KG1 (cell line): ENCODE measurements around the gene RNASE12.
"Not testable (repeated sequence)": the region's sequence is repeated elsewhere in the genome, so short reads cannot be mapped to it uniquely, and the experiment has no call there.

Source experiments
- DNase-seq: peaks from one replicate; lab custom pipeline; 2025; lab: John Stamatoyannopoulos, UW

Gene RNASE12

DNA sequence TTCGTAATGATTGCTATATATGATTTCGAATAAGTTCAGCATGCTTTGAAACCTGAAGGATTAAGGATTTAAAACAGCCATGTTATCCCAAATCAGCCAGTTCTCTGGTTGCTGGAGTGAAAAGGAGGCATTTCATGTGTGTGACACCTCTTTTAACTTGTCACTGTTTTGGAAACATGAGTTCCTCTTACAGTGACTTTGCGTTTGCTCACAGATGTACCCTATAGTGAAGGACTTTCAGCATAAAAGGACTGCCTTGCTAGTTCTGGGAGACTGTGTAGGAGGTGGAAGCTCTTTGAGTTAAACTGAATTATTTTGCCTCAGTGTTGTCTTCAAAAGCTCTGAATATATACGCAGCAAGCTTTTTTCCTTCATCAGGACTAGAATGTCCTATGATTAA, 10.9 kb downstream of the RNASE12 start:
- DNase-seq = no peak

DNA sequence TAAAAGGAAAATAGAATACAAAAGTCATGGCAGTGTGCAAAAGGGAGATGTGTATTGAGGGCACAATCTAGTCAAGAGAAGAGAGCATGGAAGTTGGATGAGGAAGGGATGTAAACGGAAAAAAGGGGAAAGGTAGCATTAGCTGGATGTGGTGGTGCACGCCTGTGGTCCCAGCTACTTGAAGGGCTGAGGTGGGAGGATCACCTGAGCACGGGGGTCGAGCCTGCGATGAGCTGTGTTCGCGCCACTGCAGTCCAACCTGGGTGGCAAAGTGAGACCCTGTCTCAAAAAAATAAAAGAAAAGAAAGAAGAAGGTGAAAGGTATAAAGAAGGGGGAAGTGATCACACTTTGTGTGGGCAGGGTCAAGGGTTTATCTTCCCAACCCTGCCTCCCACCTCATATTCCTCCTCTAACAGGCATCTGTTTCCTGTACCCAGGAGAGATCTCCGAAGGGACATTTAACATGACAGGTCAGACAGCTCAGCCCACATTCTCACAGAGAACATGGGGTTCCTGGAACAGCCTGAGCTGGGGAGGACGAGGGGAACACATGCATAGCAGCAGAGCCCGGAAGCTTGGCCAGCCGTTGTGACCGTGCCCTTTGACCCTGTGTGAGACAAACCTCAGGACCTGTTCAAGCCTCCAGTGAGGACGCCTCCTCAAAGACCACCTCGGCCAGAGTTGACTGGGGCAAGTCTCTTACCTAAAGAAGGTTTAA, 12.2 kb downstream of the RNASE12 start:
- no peak for DNase-seq

DNA sequence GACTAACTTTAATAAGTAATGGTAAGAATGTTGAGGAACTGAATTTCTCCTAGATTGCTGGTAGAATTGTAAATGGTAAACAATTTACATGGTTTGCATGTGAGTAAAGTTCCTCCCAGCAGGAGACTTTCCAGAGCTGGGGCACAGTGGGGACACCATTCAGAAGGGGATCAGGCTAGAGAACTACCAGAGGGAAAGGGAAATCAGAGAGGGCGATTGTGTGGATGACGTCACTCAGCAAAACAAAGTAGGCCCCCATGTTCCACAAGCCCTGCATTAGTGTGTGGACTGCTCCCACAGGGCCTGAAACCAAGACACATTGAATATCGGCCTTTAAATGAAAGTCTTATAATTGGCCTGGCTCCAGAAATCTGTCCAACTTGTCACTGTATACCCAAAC, 12.9 kb downstream of the RNASE12 start:
- no peak for DNase-seq

DNA sequence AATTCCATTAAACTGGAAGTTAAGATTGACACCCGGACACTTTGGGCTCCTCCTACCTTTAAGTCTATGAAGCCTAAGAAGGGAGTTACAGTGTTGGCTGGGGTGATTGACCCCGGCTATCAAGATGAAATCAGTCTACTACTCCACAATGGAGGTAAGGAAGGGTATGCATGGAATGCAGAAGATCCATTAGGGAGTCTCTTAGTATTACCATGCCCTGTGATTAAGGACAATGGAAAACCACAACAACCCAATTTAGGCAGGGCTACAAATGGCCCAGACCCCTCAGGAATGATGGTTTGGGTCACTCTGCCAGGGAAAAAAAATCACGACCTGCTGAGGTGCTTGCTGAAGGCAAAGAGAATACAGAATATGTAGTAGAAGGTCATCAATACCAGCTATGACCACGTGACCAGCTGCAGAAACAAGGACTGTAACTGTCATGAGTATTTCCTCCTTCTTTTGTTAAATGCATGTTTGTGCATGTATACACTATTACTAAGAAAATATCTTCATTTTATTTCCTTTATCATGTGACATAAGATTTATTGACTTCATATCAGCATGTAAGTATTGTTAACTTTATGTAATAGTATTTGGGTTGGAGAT, 18.7 kb downstream of the RNASE12 start:
- not testable (repeated sequence) for DNase-seq

DNA sequence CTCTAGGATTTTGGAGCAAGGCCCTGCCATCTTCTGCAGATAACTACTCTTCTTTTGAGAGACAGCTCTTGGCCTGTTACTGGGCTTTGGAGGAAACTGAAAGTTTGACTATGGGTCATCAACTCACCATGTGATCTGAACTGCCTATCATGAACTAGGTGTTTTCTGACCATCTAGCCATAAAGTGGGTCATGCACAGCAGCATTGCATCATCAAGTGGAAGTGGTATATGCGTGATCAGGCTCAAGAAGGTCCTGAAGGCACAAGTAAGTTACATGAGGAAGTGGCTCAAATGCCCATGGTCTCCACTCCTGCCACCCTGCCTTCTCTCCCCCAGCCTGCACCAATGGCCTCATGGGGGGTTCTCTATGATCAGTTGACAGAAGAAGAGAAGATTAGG, 20.5 kb downstream of the RNASE12 start:
- DNase-seq = not testable (repeated sequence)

DNA sequence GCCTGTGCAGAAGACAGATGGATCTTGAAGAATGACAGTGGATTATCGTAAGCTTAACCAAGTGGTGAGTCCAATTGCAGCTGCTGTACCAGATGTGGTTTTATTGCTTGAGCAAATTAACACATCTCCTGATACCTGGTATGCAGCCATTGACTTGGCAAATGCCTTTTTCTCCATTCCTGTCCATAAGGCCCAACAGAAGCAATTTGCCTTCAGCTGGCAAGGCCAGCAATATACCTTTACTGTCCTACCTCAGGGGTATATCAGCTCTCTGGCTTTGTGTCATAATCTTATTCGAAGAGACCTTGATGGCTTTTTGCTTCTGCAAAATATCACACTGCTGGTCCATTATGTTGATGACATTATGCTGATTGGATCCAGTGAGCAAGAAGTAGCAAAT, 21.3 kb downstream of the RNASE12 start:
- not testable (repeated sequence) for DNase-seq

DNA sequence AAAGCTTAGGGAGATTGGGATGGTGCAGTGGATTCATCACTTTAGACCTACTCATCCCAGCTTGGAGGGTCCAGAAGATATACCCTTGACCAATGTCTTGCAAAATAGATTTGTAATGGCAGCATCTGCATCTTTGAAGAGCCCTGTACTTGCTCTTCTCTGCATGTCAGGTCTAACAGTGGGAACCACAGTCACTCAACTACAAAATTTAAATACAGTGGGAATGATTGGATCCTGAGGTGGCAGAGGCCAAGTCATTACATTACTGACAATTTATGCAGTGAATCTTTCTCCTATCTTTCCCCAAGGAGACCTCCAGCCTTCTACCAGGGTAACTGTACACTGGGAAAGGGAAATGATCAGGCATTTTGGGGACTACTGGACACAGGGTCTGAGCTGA, 22.1 kb downstream of the RNASE12 start:
- DNase-seq = no peak

DNA sequence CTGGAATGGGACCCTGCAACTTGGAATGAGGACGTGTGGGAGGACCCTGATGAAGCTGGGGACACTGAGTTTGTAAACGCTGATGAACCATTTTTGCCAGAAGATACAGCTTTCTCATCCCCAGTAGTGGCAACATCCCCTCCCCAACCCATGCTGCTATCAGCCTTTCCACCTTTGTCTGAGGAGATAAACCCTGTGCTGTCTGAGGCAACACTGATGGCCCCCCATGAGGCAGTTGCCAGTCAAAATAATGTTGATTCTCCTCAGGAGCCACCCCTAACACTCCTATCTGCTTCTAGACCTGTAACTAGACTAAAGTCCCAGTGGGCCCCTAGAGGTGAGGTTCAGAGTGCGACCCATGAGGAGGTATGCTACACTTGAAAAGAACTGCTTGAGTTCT, 22.8 kb downstream of the RNASE12 start:
- no peak for DNase-seq

DNA sequence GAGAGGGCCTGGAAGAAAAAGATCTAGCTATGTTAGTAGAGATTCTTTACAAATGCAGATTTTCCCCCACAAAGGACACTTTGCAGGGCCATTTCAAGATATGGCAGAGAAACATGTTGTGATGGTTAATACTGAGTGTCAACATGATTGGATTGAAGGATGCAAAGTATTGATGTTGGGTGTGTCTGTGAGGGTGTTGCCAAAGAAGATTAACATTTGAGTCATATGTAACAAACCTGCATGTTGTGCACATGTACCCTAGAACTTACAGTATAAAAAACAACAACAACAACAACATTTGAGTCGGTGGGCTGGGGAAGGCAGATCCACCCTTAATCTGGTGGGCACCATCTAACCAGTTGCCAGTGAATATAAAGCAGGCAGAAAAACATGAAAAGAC, 24.0 kb downstream of the RNASE12 start:
- not testable (repeated sequence) for DNase-seq

DNA sequence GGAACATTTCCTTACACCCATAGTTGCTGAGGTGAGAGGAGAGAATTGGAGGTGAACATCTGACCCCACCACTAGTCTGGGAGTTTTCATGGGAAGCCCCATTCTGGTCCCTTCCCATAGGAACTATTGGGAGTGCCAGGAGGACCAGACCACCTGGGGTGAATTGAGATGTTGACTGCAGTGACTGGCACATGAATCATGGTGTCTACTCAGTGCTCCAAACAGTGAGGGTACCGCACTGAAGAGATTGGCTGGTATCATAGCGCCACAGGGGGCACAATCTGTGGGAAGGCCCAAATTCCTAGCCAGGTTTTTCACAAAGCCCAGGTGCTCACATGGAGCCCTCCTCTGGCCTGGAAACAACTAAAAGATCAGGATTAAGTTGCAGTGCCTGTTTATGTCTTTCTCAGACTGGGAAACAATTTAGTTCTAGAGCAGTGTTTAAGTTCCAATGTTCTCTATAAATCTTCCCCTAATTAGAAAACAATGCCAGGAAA, 26.6 kb downstream of the RNASE12 start:
- no peak for DNase-seq

DNA sequence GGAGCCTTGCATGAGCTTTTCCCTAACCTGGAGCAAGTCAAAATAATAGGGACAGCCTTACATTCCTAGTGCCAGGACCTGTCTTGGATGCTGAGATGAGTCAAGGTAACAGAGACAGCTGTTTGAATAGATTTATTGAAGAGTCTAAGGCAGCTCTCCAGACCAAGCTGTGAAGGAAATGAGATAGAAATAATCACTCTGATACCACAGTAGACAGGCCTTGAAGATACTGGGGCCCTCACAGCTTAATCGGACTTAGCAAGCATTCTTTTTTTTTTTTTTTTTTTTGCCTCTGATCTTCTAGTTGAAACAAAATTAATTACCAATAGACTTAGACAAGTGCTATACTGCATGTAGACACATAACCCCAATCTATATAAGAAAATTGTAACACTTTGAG, 27.2 kb downstream of the RNASE12 start:
- no peak for DNase-seq

DNA sequence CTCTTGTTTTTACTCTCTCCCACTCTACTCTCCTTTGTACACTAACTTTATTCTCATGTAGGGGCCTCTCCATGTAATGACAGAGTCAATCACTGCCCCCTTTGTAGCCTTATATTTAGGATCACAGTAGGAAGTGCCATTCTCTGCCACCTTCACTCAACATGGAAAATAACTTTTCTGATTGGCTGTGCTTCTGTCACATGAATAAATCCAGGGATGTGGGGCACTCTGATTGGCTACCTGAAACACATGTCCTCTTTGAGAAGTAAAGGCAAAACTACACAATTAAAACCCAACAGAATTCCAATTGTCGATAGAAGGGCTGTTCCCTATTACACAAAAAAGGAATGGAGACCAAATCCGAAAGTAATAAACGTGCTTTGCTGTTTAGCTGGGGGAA, 30.2 kb downstream of the RNASE12 start, which contains the start of gene RNASE9:
TSS of gene RNASE9 (minus strand) at position 87 of the 400 bp plus-strand sequence.
- DNase-seq = no peak

DNA sequence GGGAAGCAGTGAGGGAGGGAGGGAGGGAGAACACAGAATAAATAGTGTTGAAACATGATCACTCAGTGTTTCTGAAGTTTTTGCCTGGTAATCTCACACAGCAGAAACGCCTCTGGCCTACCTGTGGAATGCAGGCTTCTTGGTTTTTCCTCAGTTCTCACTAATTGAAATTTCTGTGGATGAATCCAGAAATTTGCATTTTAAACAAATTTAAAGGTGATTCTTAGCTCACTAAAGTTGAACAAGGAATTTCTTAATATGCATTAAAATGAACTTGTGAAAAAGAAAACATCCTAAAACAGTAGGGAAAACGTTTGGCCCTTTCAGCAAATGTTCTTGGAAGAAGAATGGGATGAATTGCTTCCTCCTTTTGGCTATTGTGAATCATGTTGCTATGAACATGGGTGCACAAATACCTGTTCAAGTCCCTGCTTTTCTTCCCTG, 31.7 kb downstream of the RNASE12 start:
- DNase-seq = no peak

DNA sequence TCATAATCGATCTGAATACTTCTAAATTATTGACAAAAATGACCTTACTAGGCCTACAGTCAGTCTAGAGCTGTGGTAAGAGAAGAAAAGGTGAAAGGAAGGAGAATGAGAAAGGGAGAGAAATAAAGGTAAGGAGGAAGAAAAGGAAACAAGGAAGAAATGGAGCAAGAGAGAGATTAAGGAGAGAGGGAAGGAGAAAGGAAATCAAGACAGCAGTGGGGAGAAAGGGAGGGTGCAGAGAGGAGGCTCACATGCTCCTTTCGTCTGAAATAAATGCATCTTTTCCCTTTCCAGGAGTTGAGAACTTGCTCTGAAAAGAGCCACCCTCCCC, 34.0 kb downstream of the RNASE12 start:
- DNase-seq = no peak

DNA sequence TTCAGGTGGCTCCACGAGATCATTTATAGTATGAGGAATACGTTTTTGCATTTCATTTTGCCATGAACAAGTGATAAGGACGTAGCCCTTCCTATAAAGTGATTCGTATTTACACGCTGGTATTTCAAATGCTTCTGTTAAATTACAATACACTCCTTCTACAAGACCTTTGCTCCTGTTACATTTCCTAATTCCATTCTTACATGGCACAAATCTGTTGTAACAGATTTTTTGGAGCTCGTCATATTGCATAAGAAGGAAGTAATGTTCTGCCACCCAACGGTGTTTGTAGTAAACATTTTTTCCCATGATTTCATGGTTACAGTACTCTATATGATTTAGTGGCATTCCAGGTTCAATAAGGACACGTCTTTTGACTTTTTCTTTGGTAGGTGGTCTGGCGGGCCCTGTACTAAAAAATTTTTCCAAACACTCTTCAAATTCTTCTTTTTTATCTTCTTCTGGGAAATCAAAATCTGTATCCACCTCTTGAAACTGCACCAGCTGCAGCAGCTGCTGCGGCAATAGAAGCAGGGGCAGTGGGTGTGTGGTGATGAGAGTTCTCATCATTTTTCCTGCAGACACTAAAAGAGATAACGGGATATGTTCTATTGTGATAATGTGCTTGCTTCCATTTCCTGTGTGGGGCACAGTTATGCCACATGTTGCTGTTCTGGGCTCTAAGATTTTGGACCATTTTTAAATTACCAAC, 34.5 kb downstream of the RNASE12 start:
- DNase-seq = no peak

DNA sequence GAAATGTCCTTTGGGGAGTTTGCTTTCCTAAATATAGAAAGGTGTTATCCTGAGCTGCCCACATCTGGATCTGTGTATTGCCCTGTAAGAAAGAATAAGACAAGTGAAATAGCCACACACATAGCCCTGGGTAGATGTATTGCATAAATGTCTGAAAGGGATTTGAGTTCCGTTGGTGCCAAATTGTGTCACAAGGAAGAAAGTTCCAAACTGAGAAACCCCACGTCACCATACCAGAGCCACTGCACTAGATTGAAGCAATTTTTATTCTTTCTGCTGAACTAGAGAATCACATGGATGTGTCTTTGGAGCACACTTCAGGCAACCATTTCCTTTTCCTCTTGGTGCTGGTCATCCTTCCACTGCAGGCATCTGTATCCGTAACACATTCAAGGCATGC, 35.3 kb downstream of the RNASE12 start:
- no peak for DNase-seq

DNA sequence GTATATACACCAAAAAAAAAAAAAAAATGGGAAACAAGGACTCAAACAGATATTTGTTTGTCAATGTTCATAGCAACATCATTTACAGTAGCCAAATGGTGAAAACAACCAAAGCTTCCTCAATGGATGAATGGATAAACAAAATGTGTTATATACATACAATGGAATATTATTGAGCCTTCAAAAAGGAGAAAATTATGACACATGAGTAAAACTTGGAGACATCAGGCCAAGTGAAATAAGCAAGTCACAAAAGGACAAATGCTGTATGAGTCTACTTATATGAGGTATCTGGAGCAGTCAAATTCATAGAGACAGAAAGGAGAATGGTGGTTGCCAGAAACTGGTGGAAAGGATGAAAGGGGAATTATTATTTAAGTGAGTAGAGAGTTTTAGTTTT, 38.2 kb downstream of the RNASE12 start:
- DNase-seq = no peak

DNA sequence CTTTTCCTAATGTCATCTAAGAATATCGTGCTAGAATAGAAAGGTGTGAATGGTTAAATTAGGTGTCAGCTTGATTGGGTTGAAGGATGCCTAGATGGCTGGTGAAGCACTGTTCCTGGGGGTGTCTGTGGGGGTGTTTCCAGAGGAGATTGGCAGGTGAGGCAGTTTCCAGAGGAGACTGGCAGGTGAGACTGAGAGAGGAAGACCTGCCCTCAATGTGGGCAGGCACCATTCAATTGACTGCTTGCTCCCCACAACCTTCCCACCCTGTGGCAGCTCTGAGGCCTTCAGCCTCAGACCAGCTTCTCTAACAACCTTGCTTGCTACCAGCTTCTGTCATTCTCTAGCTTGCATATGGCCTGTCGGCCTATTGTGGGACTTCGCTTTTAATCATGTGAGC, 39.6 kb downstream of the RNASE12 start:
- DNase-seq = no peak

DNA sequence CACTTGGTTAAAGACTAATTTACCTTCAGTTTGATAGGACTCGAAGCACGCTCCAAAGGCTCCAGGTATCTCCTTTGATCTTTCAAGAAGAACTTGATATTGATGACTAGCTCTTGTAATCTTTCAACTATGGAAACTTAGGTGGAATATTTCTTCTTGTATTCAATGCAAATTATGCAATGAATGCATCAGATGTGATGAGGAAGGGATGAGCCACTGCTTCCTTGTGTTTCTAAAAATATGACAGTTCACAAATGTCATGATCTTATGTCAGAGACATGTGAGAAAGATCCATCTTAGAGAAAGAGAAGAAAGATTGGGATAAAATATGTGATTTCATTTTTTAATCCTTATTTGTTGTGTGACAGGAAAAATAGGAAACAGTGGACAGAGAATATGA, 40.2 kb downstream of the RNASE12 start:
- no peak for DNase-seq

DNA sequence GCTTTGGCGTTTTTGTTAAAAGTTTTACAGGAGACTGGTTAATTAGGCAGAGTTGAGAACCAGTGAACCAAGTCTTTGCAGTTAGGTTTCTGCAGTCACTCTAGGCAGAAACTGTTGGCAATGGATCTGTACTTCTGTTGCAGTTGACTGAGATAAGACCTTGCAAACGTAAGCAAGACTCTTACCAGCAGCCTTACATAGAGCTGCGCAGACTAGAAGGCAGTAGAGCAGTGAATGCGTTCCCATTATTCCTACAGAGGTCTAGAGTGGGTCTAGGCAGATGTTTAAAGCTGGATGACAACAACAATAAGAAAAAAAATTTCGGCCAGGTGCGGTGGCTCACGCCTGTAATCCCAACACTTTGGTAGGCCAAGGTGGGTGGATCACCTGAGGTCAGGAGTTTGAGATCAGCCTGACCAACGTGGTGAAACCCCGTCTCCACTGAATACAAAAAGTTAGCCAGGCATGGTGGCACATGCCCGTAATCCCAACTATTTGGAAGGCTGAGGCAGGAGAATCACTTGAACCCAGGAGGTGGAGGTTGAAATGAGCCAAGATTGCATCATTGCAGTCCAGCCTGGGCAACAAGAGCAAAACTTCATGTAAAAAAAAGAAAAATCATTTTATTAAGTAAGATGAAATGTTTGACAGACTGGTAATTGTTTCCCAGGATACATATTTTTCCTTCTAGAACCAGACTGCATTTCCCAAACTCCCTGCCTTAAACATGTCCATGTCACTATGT, 42.6 kb downstream of the RNASE12 start:
- no peak for DNase-seq

DNA sequence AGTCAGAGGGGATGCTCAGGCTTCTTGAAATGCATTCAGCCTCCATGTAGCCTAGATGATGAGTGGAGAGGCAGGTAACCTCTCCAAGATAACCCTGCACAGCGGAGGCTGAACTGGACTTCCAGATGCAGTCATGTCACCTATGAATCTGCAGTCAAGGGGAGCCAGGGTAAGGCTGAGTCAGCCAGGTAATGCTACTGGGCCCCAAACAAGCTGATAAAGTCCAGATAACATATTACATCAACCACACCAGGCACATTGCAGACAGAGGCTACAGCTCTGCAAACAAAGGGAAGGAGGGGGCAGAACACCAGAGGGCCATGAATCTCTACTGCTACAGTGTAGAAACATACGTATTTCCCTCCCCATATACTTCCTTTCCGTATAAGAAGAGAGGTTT, 44.3 kb downstream of the RNASE12 start:
- no peak for DNase-seq
